ENCODE data around the gene SLC35G1. TPM values are rescaled to one million over a fixed set of nuclear protein-coding genes. Genes with fewer than 3 reads are reported as not detected.

SLC35G1 gene
- total and polyA plus RNA-seq, 2 of the 13 experiments (the other 11 are each of a cell fraction or from before 2014, with no cell fraction given) = 2.5 to 4.5 TPM

DNA sequence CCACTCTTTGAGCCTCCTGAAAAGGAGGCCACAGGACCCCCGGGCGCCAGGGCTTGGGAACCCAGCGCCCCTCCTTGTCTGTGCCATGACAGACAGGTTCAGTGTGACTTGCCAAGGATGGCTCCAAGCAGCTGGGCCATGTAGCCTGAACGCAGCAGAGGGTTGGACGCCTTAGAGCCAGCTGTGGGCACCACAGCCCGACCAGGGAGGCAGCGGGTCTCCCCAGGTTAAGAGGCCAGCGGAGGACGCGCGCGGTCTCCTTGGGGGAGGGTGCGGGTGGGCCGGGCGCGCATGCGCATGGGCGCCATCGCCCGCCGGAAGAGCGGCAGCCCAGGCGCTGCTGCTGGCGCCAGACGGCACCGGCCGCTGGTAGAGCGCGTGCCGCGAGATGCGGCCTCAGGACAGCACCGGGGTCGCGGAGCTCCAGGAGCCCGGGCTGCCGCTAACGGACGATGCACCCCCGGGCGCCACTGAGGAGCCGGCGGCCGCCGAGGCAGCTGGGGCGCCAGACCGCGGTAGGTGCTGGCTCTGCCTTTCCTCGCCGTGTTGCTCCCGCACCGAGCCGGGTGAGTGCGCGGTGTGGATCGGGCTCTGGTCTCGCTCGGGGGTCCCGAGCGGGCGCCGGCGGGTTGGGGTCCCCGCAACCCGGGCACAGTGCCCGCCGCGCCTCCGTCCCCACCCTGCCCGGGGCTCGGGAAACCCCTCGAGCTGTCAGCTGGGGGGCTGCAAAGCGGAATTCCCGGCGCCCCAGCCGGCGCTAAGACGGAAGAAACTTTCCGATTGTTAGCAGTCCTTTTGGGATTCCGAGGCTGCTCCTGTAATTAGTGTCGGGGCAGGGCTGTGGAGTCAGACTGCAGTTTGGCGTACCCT is at the start of gene SLC35G1 (continued):
- TF ChIP-seq, protein P1, sequence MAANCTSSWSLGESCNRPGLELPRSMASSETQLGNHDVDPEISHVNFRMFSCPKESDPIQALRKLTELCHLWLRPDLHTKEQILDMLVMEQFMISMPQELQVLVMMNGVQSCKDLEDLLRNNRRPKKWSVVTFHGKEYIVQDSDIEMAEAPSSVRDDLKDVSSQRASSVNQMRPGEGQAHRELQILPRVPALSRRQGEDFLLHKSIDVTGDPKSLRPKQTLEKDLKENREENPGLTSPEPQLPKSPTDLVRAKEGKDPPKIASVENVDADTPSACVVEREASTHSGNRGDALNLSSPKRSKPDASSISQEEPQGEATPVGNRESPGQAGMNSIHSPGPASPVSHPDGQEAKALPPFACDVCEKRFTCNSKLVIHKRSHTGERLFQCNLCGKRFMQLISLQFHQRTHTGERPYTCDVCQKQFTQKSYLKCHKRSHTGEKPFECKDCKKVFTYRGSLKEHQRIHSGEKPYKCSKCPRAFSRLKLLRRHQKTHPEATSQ (CRISPR knock-in tag; IDR thresholded peaks at IDR 0.05; ENCODE audit: borderline replicate concordance) = no peak
- TF ChIP-seq MYC (CRISPR knock-in tag; IDR thresholded peaks at IDR 0.05; ENCODE audit: borderline replicate concordance) (peak; percentile 54; the same call in 1 of the 2 replicates), GABPB1 (CRISPR knock-in tag; IDR thresholded peaks at IDR 0.05) (peak; percentile 79), SP140L (CRISPR knock-in tag; IDR thresholded peaks at IDR 0.05; ENCODE audit: borderline replicate concordance) (no peak), ZNF12 (CRISPR knock-in tag; IDR thresholded peaks at IDR 0.05) (no peak; the same call in 1 of the 2 replicates), ZFP41 (CRISPR knock-in tag; IDR thresholded peaks at IDR 0.05; ENCODE audit: borderline replicate concordance) (no peak), HOXA9 (CRISPR knock-in tag; IDR thresholded peaks at IDR 0.05; ENCODE audit: borderline replicate concordance) (no peak), MED13 (CRISPR knock-in tag; IDR thresholded peaks at IDR 0.05) (no peak), ZNF446 (CRISPR knock-in tag; IDR thresholded peaks at IDR 0.05) (peak; percentile 49; the same call in 1 of the 2 replicates), ARNT (IDR thresholded peaks at IDR 0.05) (no peak)
- TF ChIP-seq, protein P2, sequence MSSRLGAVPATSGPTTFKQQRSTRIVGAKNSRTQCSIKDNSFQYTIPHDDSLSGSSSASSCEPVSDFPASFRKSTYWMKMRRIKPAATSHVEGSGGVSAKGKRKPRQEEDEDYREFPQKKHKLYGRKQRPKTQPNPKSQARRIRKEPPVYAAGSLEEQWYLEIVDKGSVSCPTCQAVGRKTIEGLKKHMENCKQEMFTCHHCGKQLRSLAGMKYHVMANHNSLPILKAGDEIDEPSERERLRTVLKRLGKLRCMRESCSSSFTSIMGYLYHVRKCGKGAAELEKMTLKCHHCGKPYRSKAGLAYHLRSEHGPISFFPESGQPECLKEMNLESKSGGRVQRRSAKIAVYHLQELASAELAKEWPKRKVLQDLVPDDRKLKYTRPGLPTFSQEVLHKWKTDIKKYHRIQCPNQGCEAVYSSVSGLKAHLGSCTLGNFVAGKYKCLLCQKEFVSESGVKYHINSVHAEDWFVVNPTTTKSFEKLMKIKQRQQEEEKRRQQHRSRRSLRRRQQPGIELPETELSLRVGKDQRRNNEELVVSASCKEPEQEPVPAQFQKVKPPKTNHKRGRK (CRISPR knock-in tag; IDR thresholded peaks at IDR 0.05) = no peak
- TF ChIP-seq, protein P3, sequence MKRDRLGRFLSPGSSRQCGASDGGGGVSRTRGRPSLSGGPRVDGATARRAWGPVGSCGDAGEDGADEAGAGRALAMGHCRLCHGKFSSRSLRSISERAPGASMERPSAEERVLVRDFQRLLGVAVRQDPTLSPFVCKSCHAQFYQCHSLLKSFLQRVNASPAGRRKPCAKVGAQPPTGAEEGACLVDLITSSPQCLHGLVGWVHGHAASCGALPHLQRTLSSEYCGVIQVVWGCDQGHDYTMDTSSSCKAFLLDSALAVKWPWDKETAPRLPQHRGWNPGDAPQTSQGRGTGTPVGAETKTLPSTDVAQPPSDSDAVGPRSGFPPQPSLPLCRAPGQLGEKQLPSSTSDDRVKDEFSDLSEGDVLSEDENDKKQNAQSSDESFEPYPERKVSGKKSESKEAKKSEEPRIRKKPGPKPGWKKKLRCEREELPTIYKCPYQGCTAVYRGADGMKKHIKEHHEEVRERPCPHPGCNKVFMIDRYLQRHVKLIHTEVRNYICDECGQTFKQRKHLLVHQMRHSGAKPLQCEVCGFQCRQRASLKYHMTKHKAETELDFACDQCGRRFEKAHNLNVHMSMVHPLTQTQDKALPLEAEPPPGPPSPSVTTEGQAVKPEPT (CRISPR knock-in tag; IDR thresholded peaks at IDR 0.05; ENCODE audit: low read depth) = no peak
- TF ChIP-seq, protein P4, sequence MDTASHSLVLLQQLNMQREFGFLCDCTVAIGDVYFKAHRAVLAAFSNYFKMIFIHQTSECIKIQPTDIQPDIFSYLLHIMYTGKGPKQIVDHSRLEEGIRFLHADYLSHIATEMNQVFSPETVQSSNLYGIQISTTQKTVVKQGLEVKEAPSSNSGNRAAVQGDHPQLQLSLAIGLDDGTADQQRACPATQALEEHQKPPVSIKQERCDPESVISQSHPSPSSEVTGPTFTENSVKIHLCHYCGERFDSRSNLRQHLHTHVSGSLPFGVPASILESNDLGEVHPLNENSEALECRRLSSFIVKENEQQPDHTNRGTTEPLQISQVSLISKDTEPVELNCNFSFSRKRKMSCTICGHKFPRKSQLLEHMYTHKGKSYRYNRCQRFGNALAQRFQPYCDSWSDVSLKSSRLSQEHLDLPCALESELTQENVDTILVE (CRISPR knock-in tag; IDR thresholded peaks at IDR 0.05) = no peak
- TF ChIP-seq, protein P5, sequence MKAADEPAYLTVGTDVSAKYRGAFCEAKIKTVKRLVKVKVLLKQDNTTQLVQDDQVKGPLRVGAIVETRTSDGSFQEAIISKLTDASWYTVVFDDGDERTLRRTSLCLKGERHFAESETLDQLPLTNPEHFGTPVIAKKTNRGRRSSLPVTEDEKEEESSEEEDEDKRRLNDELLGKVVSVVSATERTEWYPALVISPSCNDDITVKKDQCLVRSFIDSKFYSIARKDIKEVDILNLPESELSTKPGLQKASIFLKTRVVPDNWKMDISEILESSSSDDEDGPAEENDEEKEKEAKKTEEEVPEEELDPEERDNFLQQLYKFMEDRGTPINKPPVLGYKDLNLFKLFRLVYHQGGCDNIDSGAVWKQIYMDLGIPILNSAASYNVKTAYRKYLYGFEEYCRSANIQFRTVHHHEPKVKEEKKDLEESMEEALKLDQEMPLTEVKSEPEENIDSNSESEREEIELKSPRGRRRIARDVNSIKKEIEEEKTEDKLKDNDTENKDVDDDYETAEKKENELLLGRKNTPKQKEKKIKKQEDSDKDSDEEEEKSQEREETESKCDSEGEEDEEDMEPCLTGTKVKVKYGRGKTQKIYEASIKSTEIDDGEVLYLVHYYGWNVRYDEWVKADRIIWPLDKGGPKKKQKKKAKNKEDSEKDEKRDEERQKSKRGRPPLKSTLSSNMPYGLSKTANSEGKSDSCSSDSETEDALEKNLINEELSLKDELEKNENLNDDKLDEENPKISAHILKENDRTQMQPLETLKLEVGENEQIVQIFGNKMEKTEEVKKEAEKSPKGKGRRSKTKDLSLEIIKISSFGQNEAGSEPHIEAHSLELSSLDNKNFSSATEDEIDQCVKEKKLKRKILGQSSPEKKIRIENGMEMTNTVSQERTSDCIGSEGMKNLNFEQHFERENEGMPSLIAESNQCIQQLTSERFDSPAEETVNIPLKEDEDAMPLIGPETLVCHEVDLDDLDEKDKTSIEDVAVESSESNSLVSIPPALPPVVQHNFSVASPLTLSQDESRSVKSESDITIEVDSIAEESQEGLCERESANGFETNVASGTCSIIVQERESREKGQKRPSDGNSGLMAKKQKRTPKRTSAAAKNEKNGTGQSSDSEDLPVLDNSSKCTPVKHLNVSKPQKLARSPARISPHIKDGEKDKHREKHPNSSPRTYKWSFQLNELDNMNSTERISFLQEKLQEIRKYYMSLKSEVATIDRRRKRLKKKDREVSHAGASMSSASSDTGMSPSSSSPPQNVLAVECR (CRISPR knock-in tag; IDR thresholded peaks at IDR 0.05; ENCODE audit: borderline replicate concordance) = peak; percentile 61; the same call in 1 of the 2 replicates
- TF ChIP-seq, protein P6, sequence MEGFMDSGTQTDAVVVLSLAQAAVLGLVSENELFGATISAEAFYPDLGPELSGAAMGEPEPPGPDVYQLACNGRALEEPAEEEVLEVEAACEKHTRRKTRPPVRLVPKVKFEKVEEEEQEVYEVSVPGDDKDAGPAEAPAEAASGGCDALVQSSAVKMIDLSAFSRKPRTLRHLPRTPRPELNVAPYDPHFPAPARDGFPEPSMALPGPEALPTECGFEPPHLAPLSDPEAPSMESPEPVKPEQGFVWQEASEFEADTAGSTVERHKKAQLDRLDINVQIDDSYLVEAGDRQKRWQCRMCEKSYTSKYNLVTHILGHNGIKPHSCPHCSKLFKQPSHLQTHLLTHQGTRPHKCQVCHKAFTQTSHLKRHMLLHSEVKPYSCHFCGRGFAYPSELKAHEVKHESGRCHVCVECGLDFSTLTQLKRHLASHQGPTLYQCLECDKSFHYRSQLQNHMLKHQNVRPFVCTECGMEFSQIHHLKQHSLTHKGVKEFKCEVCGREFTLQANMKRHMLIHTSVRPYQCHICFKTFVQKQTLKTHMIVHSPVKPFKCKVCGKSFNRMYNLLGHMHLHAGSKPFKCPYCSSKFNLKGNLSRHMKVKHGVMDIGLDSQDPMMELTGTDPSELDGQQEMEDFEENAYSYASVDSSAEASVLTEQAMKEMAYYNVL (CRISPR knock-in tag; IDR thresholded peaks at IDR 0.05; ENCODE audit: borderline replicate concordance) = no peak

Data from HepG2 (cell line).